GM12873 (cell line): ENCODE data around the gene PPP1R9A.
A peak's percentile ranks its signal among the peaks of the same experiment; 100 is the strongest.

ENCODE experiments used
- CTCF ChIP-seq: IDR thresholded peaks from 2 replicates; pipeline ENCODE4 v1.5.1; 2012; ENCODE audit warnings: low read depth, mild to moderate bottlenecking, moderate library complexity, low read length, control low read depth; ENCODE audit not compliant: insufficient read depth; ENCODE audit errors: missing control alignments

Gene PPP1R9A

GRCh38 chr7:95245828-95246500 lies 338.6 kb downstream of the PPP1R9A start:
- TF ChIP-seq CTCF, result no peak

GRCh38 chr7:95246831-95247370 lies 339.5 kb downstream of the PPP1R9A start:
- peak; percentile 66 for TF ChIP-seq CTCF

- no peak for TF ChIP-seq CTCF
Observed at GRCh38 chr7:95250571-95250970, 343.2 kb downstream of the PPP1R9A start.

GRCh38 chr7:95251966-95252365 lies 344.6 kb downstream of the PPP1R9A start:
- no peak for TF ChIP-seq CTCF

GRCh38 chr7:95253986-95254385 lies 346.6 kb downstream of the PPP1R9A start:
- no peak for TF ChIP-seq CTCF

GRCh38 chr7:95255691-95256090 lies 348.3 kb downstream of the PPP1R9A start:
- TF ChIP-seq CTCF, result no peak

GRCh38 chr7:95261895-95262415 lies 354.6 kb downstream of the PPP1R9A start:
- no peak for TF ChIP-seq CTCF
